ENCODE measurements around the gene TPRN. TPM values are rescaled to one million over a fixed set of nuclear protein-coding genes. Genes with fewer than 3 reads are reported as not detected.

Gene TPRN
- total RNA-seq, 6 experiments from 2014 or later, result 9.9 to 18.1 (median 13.3) TPM

DNA sequence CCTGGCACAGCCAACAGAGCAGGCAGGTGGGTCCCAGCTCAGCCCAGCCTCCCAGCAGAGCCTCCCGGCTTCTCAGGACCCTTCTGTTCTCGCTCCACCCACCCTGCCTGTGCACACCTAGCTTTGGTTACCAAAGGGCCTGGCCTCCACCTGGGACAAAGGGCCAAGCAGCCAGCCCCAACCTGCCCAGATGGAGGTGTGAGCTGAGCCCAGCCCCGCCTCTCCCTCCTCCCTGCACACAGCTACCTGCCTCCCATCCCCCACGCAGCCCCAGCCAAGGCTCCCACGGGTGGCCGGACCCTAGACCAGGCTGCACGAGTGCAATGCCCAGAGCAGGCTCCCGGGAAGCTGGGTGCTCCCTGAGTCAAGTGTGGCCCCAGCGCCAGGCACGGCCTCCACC, 5.6 kb downstream of the TPRN start:
- no peak for DNase-seq
- H3K27ac Mint-ChIP-seq, result no peak overlapping the region
- no peaks in the 10 kb centered on the region for H3K9me3 Mint-ChIP-seq
- H3K4me3 Mint-ChIP-seq, result no peak overlapping the region
- TF ChIP-seq, protein P1, sequence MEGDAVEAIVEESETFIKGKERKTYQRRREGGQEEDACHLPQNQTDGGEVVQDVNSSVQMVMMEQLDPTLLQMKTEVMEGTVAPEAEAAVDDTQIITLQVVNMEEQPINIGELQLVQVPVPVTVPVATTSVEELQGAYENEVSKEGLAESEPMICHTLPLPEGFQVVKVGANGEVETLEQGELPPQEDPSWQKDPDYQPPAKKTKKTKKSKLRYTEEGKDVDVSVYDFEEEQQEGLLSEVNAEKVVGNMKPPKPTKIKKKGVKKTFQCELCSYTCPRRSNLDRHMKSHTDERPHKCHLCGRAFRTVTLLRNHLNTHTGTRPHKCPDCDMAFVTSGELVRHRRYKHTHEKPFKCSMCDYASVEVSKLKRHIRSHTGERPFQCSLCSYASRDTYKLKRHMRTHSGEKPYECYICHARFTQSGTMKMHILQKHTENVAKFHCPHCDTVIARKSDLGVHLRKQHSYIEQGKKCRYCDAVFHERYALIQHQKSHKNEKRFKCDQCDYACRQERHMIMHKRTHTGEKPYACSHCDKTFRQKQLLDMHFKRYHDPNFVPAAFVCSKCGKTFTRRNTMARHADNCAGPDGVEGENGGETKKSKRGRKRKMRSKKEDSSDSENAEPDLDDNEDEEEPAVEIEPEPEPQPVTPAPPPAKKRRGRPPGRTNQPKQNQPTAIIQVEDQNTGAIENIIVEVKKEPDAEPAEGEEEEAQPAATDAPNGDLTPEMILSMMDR (IDR thresholded peaks at IDR 0.05), result no peak
- H3K4me1 Mint-ChIP-seq (ENCODE audit: low read depth), result peaks cover 16% of the 10 kb centered on the region
- H3K36me3 Mint-ChIP-seq (ENCODE audit: low read depth), result no peaks in the 10 kb centered on the region
- peaks cover 1% of the 10 kb centered on the region; the same call in 1 of the 2 replicates for H3K27me3 Mint-ChIP-seq (ENCODE audit: insufficient read depth)

DNA sequence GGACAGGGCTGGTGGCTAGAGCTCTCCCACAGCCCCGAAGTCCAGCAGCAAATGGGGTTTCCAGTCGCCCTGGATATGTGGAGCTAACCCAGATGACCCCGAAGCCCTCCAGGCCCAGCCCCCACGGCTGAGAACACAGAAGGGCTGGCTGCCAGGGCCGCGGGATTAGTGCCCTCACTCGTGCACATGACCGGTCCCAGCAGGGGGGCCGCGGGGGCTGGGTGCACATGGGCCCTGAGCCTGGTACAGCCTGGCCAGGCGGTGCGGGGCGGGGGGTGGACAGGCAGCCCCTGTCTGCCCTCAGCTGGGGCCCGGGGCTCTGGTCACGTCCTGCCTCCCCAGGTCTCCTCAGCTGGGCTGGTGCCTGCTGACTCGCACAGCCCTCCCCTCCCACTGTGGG, 6.2 kb downstream of the TPRN start:
- H3K27me3 Mint-ChIP-seq (ENCODE audit: insufficient read depth), result peaks cover 1% of the 10 kb centered on the region; the same call in 1 of the 2 replicates
- no peak overlapping the region for H3K27ac Mint-ChIP-seq
- peaks cover 20% of the 10 kb centered on the region for H3K4me1 Mint-ChIP-seq (ENCODE audit: low read depth)
- DNase-seq, result no peak
- no peaks in the 10 kb centered on the region for H3K9me3 Mint-ChIP-seq
- TF ChIP-seq, protein P1 (IDR thresholded peaks at IDR 0.05), result no peak
- H3K36me3 Mint-ChIP-seq (ENCODE audit: low read depth), result no peaks in the 10 kb centered on the region; the same call in 1 of the 2 replicates
- H3K4me3 Mint-ChIP-seq, result no peak overlapping the region

DNA sequence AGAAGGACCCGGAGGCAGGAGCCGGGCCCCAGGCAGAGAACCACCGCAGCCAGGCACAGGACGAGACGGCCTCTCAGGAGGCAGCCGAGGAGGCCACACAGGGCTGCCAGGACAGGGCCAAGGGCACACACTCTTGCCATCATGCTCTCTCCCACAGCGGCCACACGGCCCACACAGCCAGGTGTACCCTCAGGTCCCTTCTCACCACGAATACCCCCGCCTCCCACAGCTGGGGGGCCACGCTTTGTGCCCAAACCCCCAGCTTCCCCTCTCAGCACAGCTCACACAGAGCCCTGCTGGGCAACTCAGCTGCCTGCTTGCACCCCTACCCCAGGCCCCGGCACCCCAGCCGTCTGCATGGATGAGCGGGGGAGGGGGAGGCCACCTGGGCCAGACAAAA, 6.8 kb downstream of the TPRN start:
- no peaks in the 10 kb centered on the region; the same call in none of the 2 replicates for H3K36me3 Mint-ChIP-seq (ENCODE audit: low read depth)
- no peak overlapping the region for H3K4me3 Mint-ChIP-seq
- TF ChIP-seq, protein P1 (IDR thresholded peaks at IDR 0.05), result no peak
- peaks cover 23% of the 10 kb centered on the region for H3K4me1 Mint-ChIP-seq (ENCODE audit: low read depth)
- peaks cover 3% of the 10 kb centered on the region for H3K27me3 Mint-ChIP-seq (ENCODE audit: insufficient read depth)
- H3K27ac Mint-ChIP-seq, result no peak overlapping the region
- DNase-seq, result no peak
- no peaks in the 10 kb centered on the region for H3K9me3 Mint-ChIP-seq

DNA sequence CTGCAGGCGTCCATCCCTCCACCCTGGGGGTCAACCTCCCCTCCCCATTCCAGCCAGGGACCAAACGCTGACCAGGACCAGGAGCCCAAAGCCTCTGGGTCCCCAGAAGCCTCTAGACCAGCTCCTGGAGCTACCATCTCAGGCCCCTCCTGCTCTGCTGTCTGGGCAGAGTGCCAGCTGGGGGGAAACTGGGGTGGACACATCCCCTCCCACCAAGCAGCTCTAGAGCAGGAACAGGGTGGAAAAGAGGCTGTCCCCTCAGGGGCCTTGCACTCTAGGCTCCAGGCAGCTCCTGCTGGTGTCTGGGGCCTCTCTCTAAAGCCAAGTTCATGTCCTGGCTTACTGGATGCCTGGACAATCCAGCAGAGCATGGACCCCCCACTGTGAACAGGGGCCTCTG, 7.7 kb downstream of the TPRN start:
- H3K27ac Mint-ChIP-seq, result no peak overlapping the region

DNA sequence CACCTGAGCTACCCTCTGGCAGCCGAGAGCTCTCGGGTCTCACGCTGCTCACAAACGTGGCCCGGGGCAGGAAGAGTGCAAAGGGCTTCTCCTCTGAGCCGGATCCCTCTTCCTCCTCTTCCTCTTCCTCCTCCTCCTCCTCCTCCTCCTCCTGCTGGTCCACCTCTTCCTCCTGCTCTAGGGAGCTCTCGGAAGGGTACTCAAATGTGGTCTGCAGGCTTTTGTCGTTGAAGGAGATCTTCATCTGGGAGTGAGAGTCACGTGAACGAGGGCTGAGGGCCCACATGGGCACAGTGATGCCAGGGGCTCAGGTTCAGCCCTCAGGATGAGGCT, 8.1 kb downstream of the TPRN start:
- Mint-ChIP-seq H3K4me3 (no peak overlapping the region), H3K9me3 (no peaks in the 10 kb centered on the region), H3K27ac (no peak overlapping the region; the same call in 1 of the 2 replicates), H3K27me3 (ENCODE audit: insufficient read depth) (peaks cover 3% of the 10 kb centered on the region), H3K4me1 (ENCODE audit: low read depth) (peaks cover 20% of the 10 kb centered on the region), H3K36me3 (ENCODE audit: low read depth) (no peaks in the 10 kb centered on the region; the same call in none of the 2 replicates)
- TF ChIP-seq, protein P1 (IDR thresholded peaks at IDR 0.05), result no peak
- no peak for DNase-seq

More for the DNA sequence above, 7.7 kb downstream of the TPRN start:
- peaks cover 3% of the 10 kb centered on the region for H3K27me3 Mint-ChIP-seq (ENCODE audit: insufficient read depth)
- H3K36me3 Mint-ChIP-seq (ENCODE audit: low read depth), result no peaks in the 10 kb centered on the region; the same call in none of the 2 replicates
- TF ChIP-seq, protein P1 (IDR thresholded peaks at IDR 0.05), result no peak
- no peak for DNase-seq
- no peak overlapping the region for H3K4me3 Mint-ChIP-seq
- no peaks in the 10 kb centered on the region for H3K9me3 Mint-ChIP-seq
- peaks cover 16% of the 10 kb centered on the region for H3K4me1 Mint-ChIP-seq (ENCODE audit: low read depth)

All from HFFc6 (cell line).